HCT116 (cell line): ENCODE data around the gene ADAMTS6. TPM values are rescaled to one million over a fixed set of nuclear protein-coding genes. Genes with fewer than 3 reads are reported as not detected.

ENCODE experiments used
- ATAC-seq: fragments of 200-7000 bp; cut with Tn5 transposase; 2 replicates; pipeline ENCODE4 v1.9.1; 2020; ENCODE audit warnings: mild to moderate bottlenecking, moderate library complexity
- BruUV-seq: library from RNA; stranded (reverse); fragments of 400-500 nt; replicated peaks from 2 replicates; lab custom pipeline; 2021; lab: Mats Ljungman, UMichigan
- CTCF ChIA-PET: fragments of 300-600 bp; sonication (Branson Sonifier 250); formaldehyde crosslinking; loops from one replicate; lab custom pipeline; 2021; ENCODE audit warnings: antibody characterized with exemption; lab: Charles Lee
- POLR2A ChIA-PET: fragments of 300-600, 350-600 bp; sonication (Branson Sonifier 250); formaldehyde crosslinking; loops from one replicate; lab custom pipeline; 2021; ENCODE audit warnings: antibody characterized with exemption; lab: Charles Lee
- RAD21 ChIA-PET, 2 experiments: fragments of 300-600 bp; sonication (Branson Sonifier 250); formaldehyde crosslinking; loops; one replicate each; lab custom pipeline; 2023; ENCODE audit warnings: low total read pairs in 2 of 2; ENCODE audit not compliant: uncharacterized antibody in 2 of 2, unreplicated experiment in 2 of 2, low non-redundant PET in 1 of 2; lab: Charles Lee
- DNase-seq: peaks from one replicate; pipeline ENCODE4 v3.0.0-alpha.2; 2010; ENCODE audit warnings: low read depth, low spot score
- H2AFZ ChIP-seq: fragments of 200-600 bp; shearing (Covaris generic), sonication (generic); 2 replicates; pipeline ENCODE4 v1.6.1; 2017; ENCODE audit warnings: low read depth, mixed run types, mixed read lengths, antibody characterized with exemption, low read length; ENCODE audit not compliant: poor library complexity, severe bottlenecking
- H3K27ac ChIP-seq: 2 replicates; pipeline ENCODE4 v1.5.1; 2012; ENCODE audit warnings: low read depth, low read length
- H3K27me3 ChIP-seq: fragments of 200-600 bp; sonication (generic); 2 replicates; pipeline ENCODE4 v1.6.1; 2016; ENCODE audit warnings: mixed run types, low read length, mixed read lengths; ENCODE audit not compliant: insufficient read depth
- H3K36me3 ChIP-seq, 2 experiments: fragments of 200-500 bp in 1 of 2; fragments of 200-600 bp in 1 of 2; sonication (Bioruptor generic) in 1 of 2; sonication (generic) in 1 of 2; 2 replicates each; pipeline versions ENCODE4 v1.5.1 to v1.6.1; 2014 to 2016; ENCODE audit warnings: low read length in 2 of 2, inconsistent platforms in 1 of 2, mixed read lengths in 1 of 2, mixed run types in 1 of 2; ENCODE audit not compliant: insufficient read depth in 2 of 2, control insufficient read depth in 1 of 2
- H3K4me1 ChIP-seq, 2 experiments: fragments of 200-600 bp in 1 of 2; sonication (generic) in 1 of 2; 2 replicates each; pipeline versions ENCODE4 v1.5.1 to v1.6.1; 2012 to 2017; ENCODE audit warnings: low read length in 2 of 2, inconsistent platforms in 1 of 2, mild to moderate bottlenecking in 1 of 2, mixed read lengths in 1 of 2, mixed run types in 1 of 2, moderate library complexity in 1 of 2; ENCODE audit not compliant: insufficient read depth in 2 of 2, control insufficient read depth in 1 of 2
- H3K4me2 ChIP-seq: fragments of 200-600 bp; sonication (generic); 2 replicates; pipeline ENCODE4 v1.6.1; 2017; ENCODE audit warnings: mixed run types, low read length, mixed read lengths
- H3K4me3 ChIP-seq, 2 experiments: fragments of 200-600 bp in 1 of 2; sonication (generic) in 1 of 2; replicated peaks in 1 of 2; 2 replicates each; pipeline ENCODE4 v1.5.1; 2011 to 2016; ENCODE audit warnings: low read length in 2 of 2, control low read depth in 1 of 2, low read depth in 1 of 2, mild to moderate bottlenecking in 1 of 2, mixed read lengths in 1 of 2, mixed run types in 1 of 2
- H3K79me2 ChIP-seq: fragments of 200-600 bp; sonication (generic); 2 replicates; pipeline ENCODE4 v1.6.1; 2017; ENCODE audit warnings: mild to moderate bottlenecking, mixed run types, low read length, moderate library complexity, mixed read lengths; ENCODE audit not compliant: insufficient read depth
- H3K9ac ChIP-seq: fragments of 200-600 bp; sonication (generic); 2 replicates; pipeline ENCODE4 v1.6.1; 2016; ENCODE audit warnings: low read length, mixed read lengths
- H3K9me2 ChIP-seq: fragments of 200-600 bp; sonication (generic), shearing (Covaris generic); 2 replicates; pipeline ENCODE4 v1.6.1; 2017; ENCODE audit warnings: mixed run types, mild to moderate bottlenecking, moderate library complexity; ENCODE audit not compliant: insufficient read depth
- H3K9me3 ChIP-seq, 2 experiments: fragments of 200-500 bp in 1 of 2; fragments of 200-600 bp in 1 of 2; sonication (Bioruptor generic) in 1 of 2; sonication (generic) in 1 of 2; 2 replicates each; pipeline ENCODE4 v1.6.1; 2014 to 2017; ENCODE audit warnings: low read length in 2 of 2, mixed read lengths in 2 of 2, inconsistent platforms in 1 of 2, low read depth in 1 of 2, mild to moderate bottlenecking in 1 of 2, mixed run types in 1 of 2, moderate library complexity in 1 of 2; ENCODE audit not compliant: control insufficient read depth in 1 of 2, insufficient read depth in 1 of 2
- H4K20me1 ChIP-seq: fragments of 200-600 bp; sonication (generic), shearing (Covaris generic); 2 replicates; pipeline ENCODE4 v1.6.1; 2017; ENCODE audit warnings: mixed run types, mild to moderate bottlenecking, moderate library complexity; ENCODE audit not compliant: insufficient read depth
- POLR2AphosphoS5 ChIP-seq: IDR thresholded peaks from 2 replicates; pipeline ENCODE4 v1.6.1; 2011; ENCODE audit warnings: mild to moderate bottlenecking, low read depth, low read length, moderate library complexity
- RAD21 ChIP-seq: IDR thresholded peaks from 2 replicates; pipeline ENCODE4 v1.6.1; 2012; ENCODE audit warnings: low read depth, mild to moderate bottlenecking
- intact Hi-C: fragments of 100-400 bp; cut with micrococcal nuclease; formaldehyde crosslinking; loops from 2 replicates; pipeline ENCODE4 v1.10.0; 2022
- total RNA-seq: library from RNA; stranded (reverse); gene quantifications from one replicate; pipeline ENCODE4 v1.2.1, GENCODE V29; 2021; ENCODE audit not compliant: unreplicated experiment
- TF ChIP-seq, protein P1 (sequence below), 3 experiments: fragments of 200-600 bp in 1 of 3; sonication (generic) in 1 of 3; IDR thresholded peaks in 2 of 3; conservative IDR thresholded peaks in 1 of 3; 2 replicates each; pipeline ENCODE4 v1.5.1; 2012 to 2017; ENCODE audit warnings: low read depth in 2 of 3, low read length in 2 of 3, antibody characterized with exemption in 1 of 3, borderline replicate concordance in 1 of 3, control low read depth in 1 of 3, mild to moderate bottlenecking in 1 of 3, mixed read lengths in 1 of 3, mixed run types in 1 of 3, moderate library complexity in 1 of 3; ENCODE audit not compliant: insufficient read depth in 1 of 3

ADAMTS6 gene
- total RNA-seq, 1 experiment from 2014 or later: 0.93 TPM

DNA sequence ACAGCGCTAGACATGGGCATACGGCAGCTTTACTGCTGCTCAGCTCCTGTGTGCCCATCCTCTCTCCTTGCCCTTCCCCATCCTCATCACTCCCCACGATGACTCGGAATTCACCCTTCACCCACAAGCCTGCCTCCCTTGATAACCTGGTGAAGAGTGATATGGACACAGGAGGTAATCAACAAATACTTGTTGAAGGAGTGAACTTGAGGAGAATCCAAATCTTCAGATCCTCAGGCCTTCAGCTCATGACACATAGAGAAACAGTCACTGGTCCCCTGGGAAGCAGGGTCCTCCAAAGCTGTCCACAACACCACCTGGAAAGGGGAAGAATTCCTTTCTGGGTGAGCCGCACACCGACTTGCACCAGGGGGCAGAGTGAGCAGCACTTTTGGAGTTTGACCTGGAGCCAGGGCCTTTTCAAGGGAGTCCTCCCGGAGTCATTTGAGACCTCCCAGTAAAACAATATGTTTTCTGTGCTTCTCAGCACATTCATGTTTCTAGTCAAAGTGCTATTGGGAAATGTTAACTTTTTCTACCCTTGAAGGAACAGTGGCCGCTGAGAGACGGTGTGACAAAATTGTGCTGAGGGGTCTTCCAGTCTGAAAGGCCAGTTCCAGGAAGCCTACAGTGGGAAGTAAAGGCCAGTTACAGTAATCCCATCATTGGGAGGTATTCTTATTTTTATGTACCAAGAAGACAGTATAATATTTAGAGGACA, 380.6 kb downstream of the ADAMTS6 start:
- no TSS peak for BruUV-seq
- CTCF ChIA-PET: interaction anchor here (1.9 to 3.0 kb wide), 2 partner anchors 14 to 382 kb away, joined by 5 to 20 read pairs; no protein-coding TSS in a partner anchor
- no peaks in the 10 kb centered on the region for H3K36me3 ChIP-seq
- no peak overlapping the region for H3K9ac ChIP-seq
- intact Hi-C loops: loop anchor here (1.0 kb wide), 1 partner anchor 382 kb away; no protein-coding TSS in a partner anchor
- no peak overlapping the region for H3K27ac ChIP-seq
- ATAC-seq (peak; percentile 96), DNase-seq (peak; percentile 22)
- POLR2A ChIA-PET: no interaction called here
- no peaks in the 10 kb centered on the region for H3K27me3 ChIP-seq
- no peaks in the 10 kb centered on the region for H4K20me1 ChIP-seq
- peaks cover 0 to 8% of the 10 kb centered on the region in 2 experiments; a peak in 1 of 4 replicates for H3K4me1 ChIP-seq
- RAD21 ChIA-PET: interaction anchor here in 1 of 2 experiments (1.2 kb wide), 1 partner anchor 382 kb away, joined by 4 read pairs; no protein-coding TSS in a partner anchor
- H3K4me2 ChIP-seq: no peak overlapping the region
- TF ChIP-seq, protein P1, sequence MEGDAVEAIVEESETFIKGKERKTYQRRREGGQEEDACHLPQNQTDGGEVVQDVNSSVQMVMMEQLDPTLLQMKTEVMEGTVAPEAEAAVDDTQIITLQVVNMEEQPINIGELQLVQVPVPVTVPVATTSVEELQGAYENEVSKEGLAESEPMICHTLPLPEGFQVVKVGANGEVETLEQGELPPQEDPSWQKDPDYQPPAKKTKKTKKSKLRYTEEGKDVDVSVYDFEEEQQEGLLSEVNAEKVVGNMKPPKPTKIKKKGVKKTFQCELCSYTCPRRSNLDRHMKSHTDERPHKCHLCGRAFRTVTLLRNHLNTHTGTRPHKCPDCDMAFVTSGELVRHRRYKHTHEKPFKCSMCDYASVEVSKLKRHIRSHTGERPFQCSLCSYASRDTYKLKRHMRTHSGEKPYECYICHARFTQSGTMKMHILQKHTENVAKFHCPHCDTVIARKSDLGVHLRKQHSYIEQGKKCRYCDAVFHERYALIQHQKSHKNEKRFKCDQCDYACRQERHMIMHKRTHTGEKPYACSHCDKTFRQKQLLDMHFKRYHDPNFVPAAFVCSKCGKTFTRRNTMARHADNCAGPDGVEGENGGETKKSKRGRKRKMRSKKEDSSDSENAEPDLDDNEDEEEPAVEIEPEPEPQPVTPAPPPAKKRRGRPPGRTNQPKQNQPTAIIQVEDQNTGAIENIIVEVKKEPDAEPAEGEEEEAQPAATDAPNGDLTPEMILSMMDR (IDR thresholded peaks at IDR 0.05 in 2 of 3, conservative IDR thresholded peaks at IDR 0.05 in 1 of 3; ENCODE audit: borderline replicate concordance in 1 of 3, insufficient read depth in 1 of 3, low read depth in 2 of 3, low read length in 2 of 3): peak; percentile 33 to 72 (median 72); a peak in 5 of 6 replicates
- TF ChIP-seq POLR2AphosphoS5: no peak
- peak; percentile 61 for TF ChIP-seq RAD21
- H3K4me3 ChIP-seq: no peak overlapping the region
- no peaks in the 10 kb centered on the region for H3K9me3 ChIP-seq
- no peaks in the 10 kb centered on the region for H3K9me2 ChIP-seq
- no peaks in the 10 kb centered on the region for H3K79me2 ChIP-seq
- H2AFZ ChIP-seq: no peak overlapping the region

Other genes with a start within 250 kb of the ADAMTS6 start
- 21.4 TPM for gene CENPK, start 81.2 kb upstream of the ADAMTS6 start, total RNA-seq
- gene PPWD1, start 81.4 kb upstream of the ADAMTS6 start, total RNA-seq: 25.5 TPM
- 12.2 TPM for gene TRIM23, start 142.4 kb upstream of the ADAMTS6 start, total RNA-seq
- gene SHLD3, start 143.1 kb upstream of the ADAMTS6 start, total RNA-seq: 2.8 TPM
- 18.2 TPM for gene TRAPPC13, start 143.1 kb upstream of the ADAMTS6 start, total RNA-seq
- gene SGTB, start 240.2 kb upstream of the ADAMTS6 start, total RNA-seq: 12.6 TPM
- 67.6 TPM for gene NLN, start 240.3 kb upstream of the ADAMTS6 start, total RNA-seq